Stimulated activated naive CD4-positive, alpha-beta T cell (primary cell): ENCODE results near the gene SLC25A48.
A peak's percentile ranks its signal among the peaks of the same experiment; 100 is the strongest.

Source experiments
- DNase-seq, 6 experiments: peaks; one replicate each; lab custom pipeline; 2025; lab: John Stamatoyannopoulos, UW

SLC25A48 gene, protein sequence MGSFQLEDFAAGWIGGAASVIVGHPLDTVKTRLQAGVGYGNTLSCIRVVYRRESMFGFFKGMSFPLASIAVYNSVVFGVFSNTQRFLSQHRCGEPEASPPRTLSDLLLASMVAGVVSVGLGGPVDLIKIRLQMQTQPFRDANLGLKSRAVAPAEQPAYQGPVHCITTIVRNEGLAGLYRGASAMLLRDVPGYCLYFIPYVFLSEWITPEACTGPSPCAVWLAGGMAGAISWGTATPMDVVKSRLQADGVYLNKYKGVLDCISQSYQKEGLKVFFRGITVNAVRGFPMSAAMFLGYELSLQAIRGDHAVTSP

GRCh38 chr5:135834639-135835529, at the start of gene SLC25A48:
TSS of gene SLC25A48 (plus strand) at chr5:135834663. CDS start at chr5:135834848, 185 bp downstream.
- DNase-seq = no peak

DNA sequence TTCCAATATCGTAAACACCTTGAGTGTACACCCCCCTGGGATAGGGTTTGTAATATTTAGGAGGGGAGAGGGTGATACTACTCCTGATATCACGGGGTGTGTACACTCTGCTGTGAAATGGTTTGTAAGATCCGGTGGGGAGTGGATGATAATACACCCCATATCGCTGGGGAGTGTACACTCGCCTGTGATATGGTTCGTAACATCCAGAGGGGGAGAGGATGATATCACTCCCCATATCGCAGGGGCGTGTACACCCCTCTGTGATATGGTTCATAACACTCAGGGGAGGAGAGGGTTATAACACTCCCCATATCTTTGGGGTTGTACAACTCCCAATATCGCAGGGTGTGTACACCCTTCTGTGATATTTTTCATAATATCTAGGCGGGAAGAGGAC, 33.8 kb upstream of the SLC25A48 start:
- DNase-seq = peak in 1 of 6 experiments; percentile 9

GRCh38 chr5:135810188-135810943, 24.1 kb upstream of the SLC25A48 start:
- no peak for DNase-seq

DNA sequence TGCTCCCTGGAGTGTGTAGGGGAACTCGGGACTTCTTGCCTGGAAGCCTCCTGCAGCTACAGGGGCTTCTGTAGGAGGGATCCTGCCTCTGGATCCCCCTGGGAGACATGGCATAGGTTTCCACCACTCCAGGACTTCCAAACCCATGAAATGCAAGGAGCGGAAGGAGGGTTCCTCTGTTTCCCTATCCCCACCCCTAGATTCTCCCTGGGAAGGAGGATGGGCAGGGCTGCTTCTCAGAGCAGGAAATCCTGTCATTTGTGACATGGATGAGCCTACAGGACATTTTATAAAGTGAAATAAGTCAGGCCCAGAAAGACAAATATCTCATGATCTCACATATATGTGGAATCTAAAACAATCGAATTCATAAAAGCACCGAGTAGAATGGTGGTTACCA, 23.5 kb upstream of the SLC25A48 start:
- DNase-seq = no peak

- no peak for DNase-seq
These were observed 20.7 kb upstream of the SLC25A48 start for GRCh38 chr5:135813758-135814157.

- no peak for DNase-seq
These were observed 20.1 kb upstream of the SLC25A48 start for GRCh38 chr5:135814316-135814715.

GRCh38 chr5:135814812-135815211, 19.7 kb upstream of the SLC25A48 start:
- DNase-seq = no peak

- no peak for DNase-seq
These were observed 13.2 kb upstream of the SLC25A48 start for GRCh38 chr5:135821061-135821801.

- DNase-seq = no peak
These were observed 12.7 kb upstream of the SLC25A48 start for GRCh38 chr5:135821802-135822201.

- DNase-seq = no peak
These were observed 12.2 kb upstream of the SLC25A48 start for GRCh38 chr5:135822286-135822685.

DNA sequence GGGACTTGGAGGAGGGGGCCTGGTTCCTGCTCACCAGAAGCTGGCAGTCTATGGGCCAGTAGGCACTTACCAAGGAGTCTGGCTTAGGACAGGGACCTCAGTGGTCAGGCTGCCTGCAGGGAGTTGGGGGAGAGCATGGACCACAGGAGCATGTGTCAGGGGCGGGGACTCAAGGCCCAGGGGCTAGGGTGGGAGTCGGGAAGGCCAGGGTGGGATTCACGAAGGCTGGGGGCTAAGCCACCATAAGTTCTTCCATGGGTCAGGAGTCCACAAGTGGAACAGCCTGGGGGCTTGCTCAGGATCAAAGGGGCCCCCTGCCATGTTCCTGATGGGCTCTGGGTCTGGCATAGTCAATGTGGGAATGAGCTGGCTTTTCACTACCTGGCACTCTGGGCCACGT, 11.5 kb upstream of the SLC25A48 start:
- no peak for DNase-seq

DNA sequence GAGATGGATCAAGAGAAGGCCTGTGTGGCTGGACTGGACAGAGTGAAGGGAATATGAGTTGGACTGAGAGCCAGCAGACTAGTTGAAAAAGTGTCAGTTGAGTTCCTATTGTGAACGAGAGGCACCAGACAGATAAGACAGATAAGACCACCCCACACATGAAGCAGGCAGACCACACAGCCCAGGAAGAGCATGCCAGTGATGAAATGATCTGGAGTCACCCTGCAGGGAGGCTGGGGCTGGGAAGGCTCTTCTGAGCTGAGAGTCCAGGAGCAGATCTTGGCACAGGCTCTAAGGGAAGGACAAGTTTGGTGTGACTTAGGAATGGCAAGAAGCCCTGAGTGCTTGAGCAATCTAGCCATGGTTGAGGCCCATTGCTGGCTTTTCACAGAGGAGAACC, 10.6 kb upstream of the SLC25A48 start:
- no peak for DNase-seq

DNA sequence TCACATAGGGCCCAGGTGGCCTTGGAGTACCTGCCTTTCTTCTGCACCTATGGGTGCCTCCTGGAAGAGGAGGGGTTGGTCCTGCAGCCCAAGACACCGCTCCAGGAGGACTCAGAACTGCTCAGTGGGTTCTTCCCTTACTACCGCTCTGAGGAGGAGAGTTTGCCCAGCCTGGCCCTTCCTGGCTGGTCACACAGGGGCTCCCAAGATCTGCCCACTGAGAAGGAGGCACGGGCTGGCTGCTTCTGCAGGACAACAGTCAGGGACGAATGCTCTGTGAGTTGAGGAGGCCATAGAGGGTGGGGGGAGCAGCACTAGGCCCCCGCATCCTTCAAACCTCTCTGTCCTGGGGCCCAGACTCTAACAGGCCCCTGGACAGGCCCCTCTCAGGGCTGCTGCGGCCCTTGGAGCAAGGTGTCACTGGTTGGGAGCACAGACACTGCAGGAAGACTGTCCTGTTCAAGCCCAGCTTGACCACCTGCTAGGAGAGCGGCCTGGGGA, 9.9 kb upstream of the SLC25A48 start:
- no peak for DNase-seq

DNA sequence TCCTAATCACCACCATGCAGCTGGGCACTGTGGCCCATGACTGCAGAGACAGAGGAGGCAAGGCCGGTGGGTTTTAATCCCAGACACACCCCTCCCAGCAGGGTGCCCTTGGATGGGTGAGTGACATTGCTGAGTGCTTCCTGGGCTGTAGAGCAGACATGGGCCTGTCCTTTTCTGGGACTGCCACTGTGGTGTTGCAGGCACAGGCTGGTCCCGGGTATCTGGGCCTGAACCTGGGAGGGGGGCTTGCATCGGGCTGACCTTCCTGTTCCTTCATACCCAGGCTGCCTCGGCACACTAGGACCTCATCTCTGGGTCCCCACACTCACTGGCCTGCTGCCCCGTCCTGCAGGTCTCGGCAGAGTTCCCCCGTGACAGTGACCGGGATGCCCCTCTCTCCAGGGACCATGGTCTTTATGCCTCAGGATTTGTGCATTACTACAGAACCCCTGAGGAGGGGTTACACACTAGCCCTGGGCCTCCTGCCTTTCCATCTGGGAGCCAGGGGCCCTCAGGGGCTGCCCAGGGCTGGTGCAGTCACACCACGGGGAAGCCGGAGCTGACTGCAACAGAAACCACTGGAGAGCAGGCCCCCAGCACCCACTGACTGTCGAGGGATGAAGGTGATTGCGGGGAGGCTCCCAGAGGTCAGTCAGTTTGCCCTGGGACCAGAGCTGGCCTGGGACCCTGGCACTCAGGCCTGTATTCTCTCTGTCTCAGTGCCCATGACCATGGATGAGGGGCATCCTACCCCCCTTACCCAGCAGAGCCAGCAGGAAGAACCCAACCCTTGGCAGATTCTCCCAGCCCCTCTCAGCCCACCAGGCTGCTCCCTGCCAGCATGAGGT, 8.9 kb upstream of the SLC25A48 start:
- DNase-seq = no peak

DNA sequence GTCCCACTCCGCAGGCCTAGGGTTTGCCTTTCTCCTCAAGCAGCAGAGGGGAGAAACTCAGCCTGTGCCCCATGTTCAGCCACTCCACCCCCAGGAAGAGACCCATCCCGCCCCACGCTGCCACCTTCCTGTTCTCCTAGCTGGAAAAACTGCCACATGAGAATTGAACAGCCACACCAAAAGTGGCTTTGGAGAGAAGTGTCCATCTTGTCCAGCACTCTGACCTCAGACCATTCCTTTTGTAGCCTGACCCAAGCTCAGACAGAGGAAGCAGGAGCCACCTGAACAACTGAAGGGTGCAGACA, 8.3 kb upstream of the SLC25A48 start:
- no peak for DNase-seq

DNA sequence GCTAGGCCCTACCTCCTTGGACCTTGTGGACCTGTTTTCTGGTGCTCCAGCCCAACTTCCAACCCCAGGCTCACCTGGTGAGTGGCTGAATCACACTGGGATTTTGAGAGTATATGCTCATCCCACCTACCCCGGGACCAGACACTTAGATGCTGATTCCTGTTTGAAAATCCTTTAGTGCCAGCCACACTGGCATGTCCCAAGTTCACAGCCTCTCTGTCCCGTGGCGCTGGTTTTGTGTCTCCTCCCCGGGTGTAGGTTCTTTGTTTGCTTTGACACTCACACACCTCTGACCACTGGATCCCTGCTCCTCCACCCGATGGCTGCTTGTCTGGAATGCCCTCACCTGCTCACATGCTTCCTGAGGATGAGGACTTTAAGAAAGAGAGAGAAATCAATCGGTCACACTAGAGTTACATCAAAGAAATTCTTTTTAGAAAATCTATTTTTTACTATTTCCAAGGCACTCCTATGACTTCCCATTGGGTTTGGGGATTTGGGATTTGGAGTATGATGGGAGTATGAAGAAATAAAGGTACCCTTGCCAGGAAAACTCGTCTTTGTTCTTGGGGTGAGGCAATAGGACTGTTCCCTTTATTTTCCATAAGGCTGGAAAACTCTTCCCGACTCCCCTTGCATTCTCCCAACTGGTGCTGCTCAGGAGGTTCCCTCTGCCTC, 7.3 kb upstream of the SLC25A48 start:
- DNase-seq = no peak

- DNase-seq = no peak
These were observed 6.3 kb upstream of the SLC25A48 start for GRCh38 chr5:135827965-135828781.

- DNase-seq = no peak
These were observed 5.7 kb upstream of the SLC25A48 start for GRCh38 chr5:135828782-135829127.

GRCh38 chr5:135829179-135829578, 5.3 kb upstream of the SLC25A48 start:
- no peak for DNase-seq
